Smooth muscle cell (in vitro differentiated cells): ENCODE data around the gene RAB11B. TPM values are rescaled to one million over a fixed set of nuclear protein-coding genes. Genes with fewer than 3 reads are reported as not detected.
"Not testable (repeated sequence)": the region's sequence is repeated elsewhere in the genome, so short reads cannot be mapped to it uniquely, and the experiment has no call there.

Experiments used
- DNase-seq: peaks from one replicate; lab custom pipeline; 2025; ENCODE audit not compliant: unreplicated experiment; lab: John Stamatoyannopoulos, UW
- H2AFZ ChIP-seq: fragments of 200-600 bp; sonication (generic); 2 replicates; pipeline ENCODE4 v1.6.0; 2016; ENCODE audit warnings: antibody characterized with exemption, low read depth, mild to moderate bottlenecking
- H3F3A ChIP-seq: fragments of 200-600 bp; sonication (generic); 2 replicates; pipeline ENCODE4 v1.6.0; 2017; ENCODE audit warnings: antibody characterized with exemption, low read depth
- H3K27ac ChIP-seq: fragments of 200-600 bp; sonication (generic); 2 replicates; pipeline ENCODE4 v1.5.1; 2016; ENCODE audit warnings: low read depth, mild to moderate bottlenecking
- H3K27me3 ChIP-seq: fragments of 200-600 bp; sonication (generic); 2 replicates; pipeline ENCODE4 v1.6.1; 2016; ENCODE audit warnings: low read depth, mild to moderate bottlenecking
- H3K36me3 ChIP-seq: fragments of 200-600 bp; sonication (generic); 2 replicates; pipeline ENCODE4 v1.5.1; 2016; ENCODE audit warnings: low read depth
- H3K4me1 ChIP-seq: fragments of 200-600 bp; sonication (generic); 2 replicates; pipeline ENCODE4 v1.5.1; 2016; ENCODE audit warnings: low read depth
- H3K4me2 ChIP-seq: fragments of 200-600 bp; sonication (generic); 2 replicates; pipeline ENCODE4 v1.6.0; 2016; ENCODE audit warnings: mild to moderate bottlenecking
- H3K4me3 ChIP-seq: fragments of 200-600 bp; sonication (generic); 2 replicates; pipeline ENCODE4 v1.5.1; 2016; ENCODE audit warnings: mild to moderate bottlenecking
- H3K79me2 ChIP-seq: fragments of 200-600 bp; sonication (generic); 2 replicates; pipeline ENCODE4 v1.6.0; 2016; ENCODE audit warnings: low read depth, mild to moderate bottlenecking
- H3K9ac ChIP-seq: fragments of 200-600 bp; sonication (generic); 2 replicates; pipeline ENCODE4 v1.6.0; 2016; ENCODE audit warnings: low read depth
- H3K9me3 ChIP-seq: fragments of 200-600 bp; sonication (generic); replicated peaks from 2 replicates; pipeline ENCODE4 v1.5.1; 2016; ENCODE audit warnings: low read depth
- H4K20me1 ChIP-seq: fragments of 200-600 bp; sonication (generic); 2 replicates; pipeline ENCODE4 v1.6.0; 2016; ENCODE audit warnings: low read depth
- CTCF ChIP-seq: fragments of 200-600 bp; sonication (generic); IDR thresholded peaks from 2 replicates; pipeline ENCODE4 v1.5.1; 2017; ENCODE audit warnings: borderline replicate concordance, mild to moderate bottlenecking, antibody characterized with exemption; ENCODE audit not compliant: insufficient read depth, poor library complexity, severe bottlenecking
- WGBS: methylation state at CpG from one replicate; pipeline ENCODE4 v1.1.7; 2016; ENCODE audit warnings: low lambda C conversion rate; 5-methylcytosine and 5-hydroxymethylcytosine counted together
- polyA plus RNA-seq: library from polyadenylated mRNA; unstranded; fragments of >200 nt; fragmentation: Nextera tagmentation; extraction: Ambion mirVana; gene quantifications from 2 replicates; pipeline ENCODE4 v1.2.1, GENCODE V29; 2016
- total RNA-seq: library from RNA; depleted of rRNA; stranded (reverse); fragments of >200 nt; gene quantifications from 2 replicates; pipeline ENCODE4 v1.2.3, GENCODE V29; 2014

The RAB11B gene
- total and polyA plus RNA-seq, 2 experiments from 2014 or later, result 28.9 to 148 TPM

- Histone ChIP-seq H3F3A (peaks cover 8% of the 10 kb centered on the region), H3K4me2 (no peak overlapping the region), H3K4me3 (no peak overlapping the region), H3K27me3 (no peaks in the 10 kb centered on the region), H3K9me3 (no peaks in the 10 kb centered on the region), H3K27ac (no peak overlapping the region), H3K4me1 (no peaks in the 10 kb centered on the region), H3K9ac (no peak overlapping the region), H3K36me3 (no peaks in the 10 kb centered on the region), H4K20me1 (peaks cover 9% of the 10 kb centered on the region), H3K79me2 (no peaks in the 10 kb centered on the region), H2AFZ (no peak overlapping the region)
- WGBS, result 77% methylated on average over 19 of the region's 19 CpGs
- DNase-seq, result no peak
- TF ChIP-seq CTCF, result no peak
These were observed 19.8 kb upstream of the RAB11B start for GRCh38 chr19:8370176-8371010.

GRCh38 chr19:8371011-8371804 is 19.0 kb upstream of the RAB11B start:
- DNase-seq, result no peak
- no peak overlapping the region for H3K27ac ChIP-seq
- no peak overlapping the region for H3K4me3 ChIP-seq
- no peak overlapping the region for H2AFZ ChIP-seq
- no peaks in the 10 kb centered on the region for H3K27me3 ChIP-seq
- H3F3A ChIP-seq, result peaks cover under 1% of the 10 kb centered on the region
- H3K4me1 ChIP-seq, result no peaks in the 10 kb centered on the region
- H3K9me3 ChIP-seq, result no peaks in the 10 kb centered on the region
- H4K20me1 ChIP-seq, result peaks cover under 1% of the 10 kb centered on the region
- no peaks in the 10 kb centered on the region for H3K79me2 ChIP-seq
- no peaks in the 10 kb centered on the region for H3K36me3 ChIP-seq
- H3K4me2 ChIP-seq, result no peak overlapping the region
- WGBS, result 91% methylated on average over 24 of the region's 28 CpGs
- TF ChIP-seq CTCF, result no peak
- no peak overlapping the region for H3K9ac ChIP-seq

- TF ChIP-seq CTCF, result no peak
- 94% methylated on average over 26 of the region's 26 CpGs for WGBS
- Histone ChIP-seq H3K27ac (no peak overlapping the region), H3K36me3 (no peaks in the 10 kb centered on the region), H3K4me1 (no peaks in the 10 kb centered on the region), H3K4me3 (no peak overlapping the region), H3F3A (no peaks in the 10 kb centered on the region), H3K4me2 (no peak overlapping the region), H3K79me2 (no peaks in the 10 kb centered on the region), H2AFZ (no peak overlapping the region), H3K27me3 (no peaks in the 10 kb centered on the region), H4K20me1 (no peaks in the 10 kb centered on the region), H3K9ac (no peak overlapping the region), H3K9me3 (no peaks in the 10 kb centered on the region)
- no peak for DNase-seq
These were observed 16.0 kb upstream of the RAB11B start for GRCh38 chr19:8373867-8374813.

GRCh38 chr19:8375766-8376165 is 14.4 kb upstream of the RAB11B start:
- H3K79me2 ChIP-seq, H2AFZ ChIP-seq, H3K4me1 ChIP-seq, H3K9me3 ChIP-seq, H3F3A ChIP-seq, H3K27ac ChIP-seq, H4K20me1 ChIP-seq, H3K9ac ChIP-seq, DNase-seq, H3K4me3 ChIP-seq, H3K4me2 ChIP-seq, H3K36me3 ChIP-seq, H3K27me3 ChIP-seq: not testable (repeated sequence)
- 98% methylated on average over 32 of the region's 32 CpGs for WGBS

- H3K4me3 ChIP-seq, H2AFZ ChIP-seq, H3K4me1 ChIP-seq, H3K4me2 ChIP-seq, DNase-seq, H3K9ac ChIP-seq, H3K36me3 ChIP-seq, H3K9me3 ChIP-seq, H3F3A ChIP-seq, H3K27me3 ChIP-seq, H4K20me1 ChIP-seq, H3K79me2 ChIP-seq, H3K27ac ChIP-seq: not testable (repeated sequence)
- 92% methylated on average over 10 of the region's 10 CpGs for WGBS
These were observed 13.7 kb upstream of the RAB11B start for GRCh38 chr19:8376373-8376974.
